GM19397 (cell line): ENCODE measurements around the gene TMCC3.
A peak's percentile ranks its signal among the peaks of the same experiment; 100 is the strongest.
"Not testable (repeated sequence)": the region's sequence is repeated elsewhere in the genome, so short reads cannot be mapped to it uniquely, and the experiment has no call there.

ENCODE experiments used
- ATAC-seq: cut with Tn5 transposase; IDR thresholded peaks from one replicate; pipeline ENCODE4 v1.9.1; 2021; ENCODE audit warnings: mild to moderate bottlenecking, moderate library complexity; ENCODE audit not compliant: unreplicated experiment

The TMCC3 gene

DNA sequence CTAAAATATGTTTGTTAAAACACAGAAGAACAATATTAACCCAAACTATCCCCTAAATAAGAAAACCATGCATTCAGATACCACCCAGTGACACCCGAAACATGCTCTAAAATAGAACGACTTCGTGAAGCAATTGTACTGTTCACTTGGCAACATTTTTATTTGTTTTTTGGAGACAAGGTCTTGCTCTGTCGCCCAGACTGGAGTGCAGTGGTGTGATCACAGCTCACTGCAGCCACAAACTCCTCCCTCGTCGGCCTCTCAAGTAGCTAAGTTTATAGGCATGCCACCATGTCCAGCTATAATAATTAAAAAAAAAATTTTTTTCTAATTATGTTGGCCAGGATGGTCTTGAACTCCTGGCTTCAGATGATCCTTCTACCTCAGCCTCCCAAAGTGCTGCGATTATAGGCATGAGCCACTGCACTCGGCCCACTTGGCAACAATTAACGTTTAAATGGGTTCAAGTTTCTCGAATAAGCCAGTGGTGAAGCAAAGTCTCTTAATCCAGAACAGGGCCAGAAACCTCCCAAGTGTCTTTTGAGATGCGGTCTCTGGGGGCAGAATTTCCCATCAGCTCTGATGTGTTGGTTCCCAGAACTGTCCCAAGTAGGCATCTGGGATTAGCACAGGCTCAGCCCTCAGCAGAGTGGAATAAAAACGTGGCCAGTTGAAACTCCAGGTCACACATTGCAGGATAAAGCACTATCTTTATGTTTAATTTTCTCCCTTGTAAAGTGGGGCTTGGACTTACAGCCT, 74.5 kb downstream of the TMCC3 start:
- no peak for ATAC-seq

DNA sequence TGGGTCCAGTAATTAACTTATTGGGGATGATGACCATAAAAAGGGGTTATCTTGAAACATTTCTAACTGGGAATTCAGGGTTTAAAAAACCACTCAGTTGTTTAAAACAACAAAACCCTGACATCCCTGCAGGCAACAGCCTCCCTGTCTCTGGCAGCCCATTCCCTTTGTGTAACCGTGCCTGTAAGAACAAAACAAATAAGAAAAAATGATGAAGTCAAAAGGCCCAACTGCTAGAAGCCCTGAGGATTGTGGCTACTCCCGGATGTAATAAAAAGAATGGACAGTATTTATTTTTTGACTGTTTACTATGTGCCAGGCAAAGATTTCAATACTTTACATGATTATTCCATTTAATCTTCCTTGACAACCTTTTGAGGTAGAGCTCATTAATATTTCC, 75.3 kb downstream of the TMCC3 start:
- no peak for ATAC-seq

DNA sequence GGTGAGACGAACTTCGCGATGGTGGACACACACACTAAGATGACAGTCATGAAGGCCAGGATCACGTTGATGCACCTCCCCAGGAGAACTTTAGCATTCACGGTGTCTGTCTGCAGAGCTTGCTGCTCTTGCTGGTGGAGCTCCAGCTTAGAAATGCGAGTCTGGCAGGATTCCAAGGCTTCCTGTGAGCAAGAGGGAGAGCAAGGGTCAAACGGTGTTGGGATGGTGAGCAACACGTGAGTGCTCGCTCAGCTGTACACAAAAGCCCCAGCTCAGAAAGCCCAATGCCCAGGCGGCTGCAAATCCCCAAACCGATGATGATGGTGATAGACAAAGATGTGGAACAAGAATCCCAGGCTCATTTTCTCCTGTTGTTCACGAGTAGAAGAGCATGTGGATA, 78.8 kb downstream of the TMCC3 start:
- no peak for ATAC-seq

DNA sequence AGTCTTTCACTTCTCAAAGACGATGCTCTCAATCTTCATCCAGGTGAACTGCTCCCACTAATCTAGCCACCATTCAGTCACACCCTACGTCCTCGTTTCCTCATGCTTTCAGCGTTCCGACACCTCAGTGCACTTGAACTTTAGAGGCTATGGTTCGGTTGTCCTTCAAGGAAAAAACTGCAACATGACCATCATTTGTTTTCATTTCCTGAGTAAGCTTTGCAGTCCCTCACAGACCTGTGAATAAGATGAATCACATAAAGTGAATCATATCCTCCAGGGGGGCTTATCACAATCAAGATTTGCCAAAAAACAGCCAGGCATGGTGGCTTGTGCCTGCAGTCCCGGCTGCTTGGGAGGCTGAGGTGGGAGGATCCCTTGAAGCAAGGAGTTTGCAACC, 80.2 kb downstream of the TMCC3 start:
- ATAC-seq: no peak

DNA sequence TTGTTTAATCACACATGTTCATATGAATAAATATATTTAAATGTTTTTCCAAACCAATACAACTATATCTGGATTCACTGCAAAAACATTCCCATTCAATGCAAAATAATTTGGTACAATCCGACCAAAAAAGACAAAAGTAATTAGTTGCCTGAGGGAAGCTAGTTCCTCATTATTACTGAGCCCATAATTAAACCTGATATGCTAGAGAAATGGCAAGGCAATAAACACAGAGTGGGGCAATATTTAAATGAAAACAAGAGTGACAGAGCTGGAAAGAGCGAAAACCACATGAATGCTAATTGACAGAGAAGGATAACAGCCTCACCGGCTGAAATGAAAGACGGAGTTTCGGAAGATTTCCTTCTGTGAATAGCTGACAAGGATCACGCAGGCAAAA, 82.6 kb downstream of the TMCC3 start:
- ATAC-seq: no peak

DNA sequence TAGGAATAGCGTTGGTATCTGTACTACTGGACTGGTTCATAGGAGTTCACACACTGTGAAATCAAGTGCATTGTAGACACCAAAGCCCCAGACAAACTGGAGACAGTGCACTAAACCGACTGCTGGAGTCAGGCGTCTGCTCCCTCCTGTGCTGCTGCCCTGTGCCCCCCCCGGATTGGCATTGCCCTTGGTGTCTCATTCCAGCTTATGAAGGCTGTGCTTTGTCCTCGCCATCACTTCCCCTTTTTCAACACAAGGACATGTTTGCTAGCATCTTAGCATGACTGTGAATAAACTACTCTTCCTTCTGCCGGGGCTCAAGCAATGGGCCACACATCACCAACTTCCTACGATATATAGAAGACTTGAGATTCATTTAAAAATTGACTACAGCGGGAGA, 84.0 kb downstream of the TMCC3 start:
- ATAC-seq: no peak

DNA sequence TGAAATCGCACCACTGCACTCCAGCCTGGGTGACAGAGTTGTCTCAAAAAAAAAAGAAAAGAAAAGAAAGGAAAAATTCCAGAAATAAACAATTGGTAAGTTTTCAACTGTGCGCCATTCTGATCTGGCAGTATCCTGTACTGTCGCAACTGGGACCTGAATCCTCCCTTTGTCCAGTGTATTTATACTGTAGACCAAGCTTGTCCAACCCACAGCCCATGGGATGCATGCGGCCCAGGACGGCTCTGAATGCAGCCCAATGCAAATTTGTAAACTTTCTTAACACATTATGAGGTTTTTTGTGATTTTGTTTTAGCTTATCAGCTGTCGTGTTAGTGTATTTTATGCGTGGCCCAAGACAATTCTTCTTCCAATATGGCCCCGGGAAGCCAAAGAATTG, 84.7 kb downstream of the TMCC3 start:
- ATAC-seq: no peak

DNA sequence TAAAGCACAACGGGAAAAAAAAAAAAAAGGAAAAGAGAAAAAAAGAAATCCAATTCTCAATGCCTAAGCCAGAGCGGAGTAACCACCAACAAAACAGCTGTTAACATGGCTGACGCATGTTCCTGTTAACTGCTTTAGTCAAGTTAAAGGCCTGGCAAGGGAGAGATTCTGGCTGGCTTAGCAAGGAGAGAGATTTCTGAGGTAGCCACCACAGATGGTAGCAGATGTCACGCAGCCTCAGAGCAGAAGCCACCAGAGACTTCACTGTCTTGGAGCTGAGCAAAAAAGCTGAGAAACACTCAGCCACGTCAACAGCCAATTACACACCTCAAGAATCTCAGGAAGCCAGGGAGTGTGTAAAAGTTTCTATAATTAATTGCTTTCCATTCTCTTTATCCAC, 87.1 kb downstream of the TMCC3 start:
- ATAC-seq: no peak

DNA sequence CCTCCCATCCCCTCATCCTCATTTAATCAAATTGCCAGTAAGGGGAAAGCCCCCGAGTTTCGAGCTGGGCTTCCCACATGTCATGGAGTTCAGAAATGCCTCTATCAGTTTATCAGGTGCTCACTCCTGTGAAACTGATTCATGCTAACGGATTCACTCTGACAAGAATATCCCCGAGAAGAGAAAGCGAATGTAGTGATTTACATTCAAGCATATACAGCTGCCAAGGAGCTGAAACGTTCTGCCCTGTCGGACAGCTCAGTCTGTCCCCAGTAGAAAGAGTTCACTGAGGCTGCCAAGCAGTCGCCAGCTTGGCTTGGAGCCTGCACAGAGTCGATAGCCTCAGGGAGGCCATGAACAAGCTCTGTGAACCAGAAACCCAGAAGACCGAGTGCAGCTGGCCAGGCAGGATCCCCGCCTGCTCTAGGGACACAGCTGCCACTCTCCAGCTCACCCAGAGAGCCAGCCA, 88.4 kb downstream of the TMCC3 start:
- peak; percentile 81 for ATAC-seq

DNA sequence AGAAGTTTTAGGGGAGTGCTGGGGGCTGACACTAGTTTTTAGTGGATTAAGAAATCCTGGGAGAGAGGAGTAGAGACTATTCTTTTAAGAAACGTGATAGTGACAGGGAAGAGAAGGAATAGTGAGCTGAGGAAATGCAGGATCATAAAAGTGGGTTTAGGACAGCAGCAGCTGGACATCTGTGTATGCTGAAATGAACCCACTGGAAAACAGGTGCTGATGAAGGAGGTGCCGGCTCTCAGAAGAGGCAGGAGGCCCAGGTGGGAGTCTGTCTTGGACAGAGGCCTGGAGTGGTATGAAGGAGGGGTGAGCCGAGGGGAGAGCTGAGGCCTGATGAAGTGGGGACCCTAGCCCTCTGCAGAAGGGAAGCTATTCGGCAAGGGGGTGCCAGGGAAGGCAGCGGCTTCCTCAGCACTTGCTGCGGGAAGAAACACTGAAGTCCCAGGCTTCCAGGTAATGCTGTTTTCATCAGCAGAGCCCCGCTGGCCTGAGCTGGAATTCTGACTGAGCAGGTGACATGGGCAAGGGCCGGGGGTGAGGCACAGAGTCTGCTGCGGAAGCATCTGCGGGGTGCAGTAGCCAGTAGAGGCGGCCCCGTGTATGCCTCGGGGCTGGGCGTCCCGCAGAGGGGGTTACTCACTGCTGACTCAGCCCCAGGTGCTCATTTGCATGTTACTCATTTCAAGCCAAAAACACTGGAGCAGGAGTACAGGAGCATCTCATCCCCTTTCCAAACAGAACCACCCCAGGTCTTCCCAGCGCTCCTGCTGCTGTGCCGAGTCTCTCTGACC, 89.7 kb downstream of the TMCC3 start:
- peak; percentile 55 for ATAC-seq

DNA sequence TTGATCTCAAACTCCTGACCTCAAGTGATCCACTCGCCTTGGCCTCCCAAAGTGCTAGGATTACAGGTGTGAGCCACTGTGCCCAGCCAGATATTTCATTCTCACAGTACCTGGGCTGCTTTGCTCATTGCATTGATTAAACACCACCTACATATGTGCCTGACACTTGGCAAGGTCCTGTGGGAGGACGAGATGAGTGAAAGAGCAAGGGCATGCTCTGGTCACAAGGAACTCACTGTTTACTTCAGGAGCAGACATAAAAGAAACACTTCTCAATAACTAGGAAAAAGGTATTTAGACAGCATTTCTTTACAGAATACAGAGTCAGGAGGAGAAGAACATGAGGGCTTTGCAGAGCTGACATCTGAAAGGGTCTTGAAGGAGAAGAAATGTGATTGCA, 91.7 kb downstream of the TMCC3 start:
- ATAC-seq: no peak

DNA sequence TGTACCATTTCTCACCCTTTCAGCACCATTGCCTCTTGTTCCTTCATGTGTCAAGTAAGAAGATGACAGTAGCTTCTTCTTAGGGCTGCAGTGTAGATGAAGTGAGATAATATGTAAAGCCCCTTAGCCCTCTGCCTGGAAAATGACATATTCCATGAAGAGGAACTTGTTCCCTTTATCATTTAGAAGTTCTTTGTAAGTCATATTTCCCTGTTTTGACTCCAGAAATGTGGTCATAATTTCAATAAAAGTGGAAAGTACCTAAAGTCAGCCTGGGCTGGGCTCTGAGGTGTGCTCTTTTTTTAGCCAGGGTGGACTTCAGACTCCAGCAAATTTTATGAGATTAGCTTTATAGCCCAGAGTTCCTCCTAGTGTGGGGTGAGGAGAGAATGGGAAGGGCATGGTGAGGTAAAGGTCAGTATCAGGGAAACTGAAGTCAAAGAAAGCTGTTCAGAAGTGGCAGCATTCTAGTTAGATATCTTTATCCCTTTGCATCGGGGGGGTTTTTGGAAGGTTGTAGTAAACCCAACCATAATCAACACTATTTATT, 92.5 kb downstream of the TMCC3 start:
- ATAC-seq: no peak

DNA sequence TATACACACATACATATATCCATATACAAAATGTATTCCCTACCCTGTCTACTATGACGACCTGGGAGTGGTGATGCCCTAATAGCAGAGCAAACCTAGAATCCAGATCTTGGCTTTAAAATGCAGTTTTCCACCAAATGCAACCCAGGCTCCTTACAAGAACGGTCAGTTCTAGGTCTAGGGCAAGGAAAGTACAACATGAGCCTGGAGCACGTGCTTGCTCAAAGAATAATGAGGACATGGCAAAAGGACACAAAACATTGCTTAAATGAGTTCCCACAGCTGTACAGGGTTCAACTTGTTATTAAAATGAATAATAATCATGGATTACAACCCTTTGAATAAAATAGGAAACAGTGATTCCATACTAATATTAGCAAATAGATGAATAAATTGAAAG, 94.7 kb downstream of the TMCC3 start:
- no peak for ATAC-seq

DNA sequence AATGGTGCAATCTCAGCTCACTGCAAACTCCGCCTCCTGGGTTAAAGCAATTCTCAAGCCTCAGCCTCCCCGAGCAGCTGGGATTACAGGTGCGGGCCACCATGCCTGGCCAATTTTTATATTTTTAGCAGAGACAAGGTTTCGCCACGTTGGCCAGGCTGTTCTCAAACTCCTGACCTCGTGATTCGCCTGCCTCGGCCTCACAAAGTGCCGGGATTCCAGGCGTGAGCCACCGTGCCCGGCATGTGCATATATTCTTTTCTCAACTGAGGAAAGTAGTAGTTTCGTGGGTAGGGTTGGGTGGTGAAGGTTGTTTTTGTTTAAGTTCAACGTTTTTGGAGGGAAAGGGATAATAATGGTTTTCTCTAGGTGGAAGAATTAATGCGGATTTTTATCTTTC, 96.5 kb downstream of the TMCC3 start:
- ATAC-seq: no peak

DNA sequence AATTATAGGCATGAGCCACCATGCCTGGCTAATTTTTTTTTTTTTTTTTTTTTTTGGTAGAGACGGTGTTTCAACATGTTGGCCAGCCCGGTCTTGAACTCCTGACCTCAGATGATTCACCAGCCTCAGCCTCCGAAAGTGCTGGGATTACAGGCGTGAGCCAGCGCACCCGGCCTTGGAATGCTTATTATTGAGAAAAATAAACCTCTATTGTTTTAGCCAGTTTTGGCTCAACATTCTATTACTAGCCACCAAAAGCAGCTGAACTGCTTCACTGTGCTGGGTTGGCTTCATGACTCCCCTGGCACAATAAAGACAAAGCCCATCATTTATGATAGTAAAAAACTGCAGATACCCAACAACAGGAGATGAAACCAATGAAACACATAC, 97.2 kb downstream of the TMCC3 start:
- ATAC-seq: no peak

DNA sequence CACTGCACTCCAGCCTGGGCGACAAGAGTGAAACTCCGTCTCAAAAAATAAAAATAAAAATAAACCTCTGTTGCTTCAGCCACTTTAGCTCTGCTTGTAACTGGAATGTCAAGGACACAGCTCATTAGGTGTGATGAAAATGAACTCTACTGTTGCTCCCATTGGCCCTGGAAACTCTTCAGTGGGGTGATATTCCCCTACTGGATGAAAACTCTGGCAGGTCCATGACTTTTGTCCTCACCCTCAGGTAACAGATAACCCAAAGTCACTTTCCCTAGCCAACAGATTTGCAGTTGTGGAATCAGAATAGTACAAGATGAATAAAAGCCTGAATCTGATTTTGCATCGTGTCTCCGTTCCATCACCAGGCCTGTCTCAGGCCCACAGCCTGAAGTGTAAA, 98.5 kb downstream of the TMCC3 start:
- no peak for ATAC-seq

DNA sequence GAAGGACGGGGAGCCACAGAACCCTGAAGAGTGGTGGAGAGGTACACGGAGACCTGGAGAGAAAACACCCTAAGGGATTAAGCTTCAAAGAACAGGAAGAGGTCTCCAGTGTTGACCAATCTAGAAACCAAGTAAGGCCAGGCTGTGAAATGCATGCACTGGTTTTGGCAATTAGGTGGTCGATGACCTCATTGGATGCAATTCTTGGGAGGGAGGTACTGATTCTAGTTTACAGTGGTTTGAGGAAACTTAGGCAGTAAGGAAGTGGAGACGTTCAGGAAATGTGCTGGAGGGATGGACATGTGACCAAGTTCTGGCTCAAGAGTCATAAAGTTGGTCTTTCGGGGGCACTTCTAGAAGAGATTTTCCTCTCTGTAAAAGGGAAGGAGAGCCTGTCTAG, 99.4 kb downstream of the TMCC3 start:
- no peak for ATAC-seq

DNA sequence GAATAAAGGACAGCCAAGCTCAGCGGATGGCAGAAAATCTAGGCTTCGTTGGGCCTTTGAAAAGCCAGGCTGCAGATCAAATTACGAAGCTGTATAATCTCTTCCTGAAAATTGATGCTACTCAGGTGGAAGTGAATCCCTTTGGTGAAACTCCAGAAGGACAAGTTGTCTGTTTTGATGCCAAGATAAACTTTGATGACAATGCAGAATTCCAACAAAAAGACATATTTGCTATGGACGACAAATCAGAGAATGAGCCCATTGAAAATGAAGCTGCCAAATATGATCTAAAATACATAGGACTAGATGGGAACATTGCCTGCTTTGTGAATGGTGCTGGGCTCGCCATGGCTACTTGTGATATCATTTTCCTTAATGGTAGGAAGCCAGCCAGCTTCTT, 101.5 kb downstream of the TMCC3 start:
- ATAC-seq: not testable (repeated sequence)

DNA sequence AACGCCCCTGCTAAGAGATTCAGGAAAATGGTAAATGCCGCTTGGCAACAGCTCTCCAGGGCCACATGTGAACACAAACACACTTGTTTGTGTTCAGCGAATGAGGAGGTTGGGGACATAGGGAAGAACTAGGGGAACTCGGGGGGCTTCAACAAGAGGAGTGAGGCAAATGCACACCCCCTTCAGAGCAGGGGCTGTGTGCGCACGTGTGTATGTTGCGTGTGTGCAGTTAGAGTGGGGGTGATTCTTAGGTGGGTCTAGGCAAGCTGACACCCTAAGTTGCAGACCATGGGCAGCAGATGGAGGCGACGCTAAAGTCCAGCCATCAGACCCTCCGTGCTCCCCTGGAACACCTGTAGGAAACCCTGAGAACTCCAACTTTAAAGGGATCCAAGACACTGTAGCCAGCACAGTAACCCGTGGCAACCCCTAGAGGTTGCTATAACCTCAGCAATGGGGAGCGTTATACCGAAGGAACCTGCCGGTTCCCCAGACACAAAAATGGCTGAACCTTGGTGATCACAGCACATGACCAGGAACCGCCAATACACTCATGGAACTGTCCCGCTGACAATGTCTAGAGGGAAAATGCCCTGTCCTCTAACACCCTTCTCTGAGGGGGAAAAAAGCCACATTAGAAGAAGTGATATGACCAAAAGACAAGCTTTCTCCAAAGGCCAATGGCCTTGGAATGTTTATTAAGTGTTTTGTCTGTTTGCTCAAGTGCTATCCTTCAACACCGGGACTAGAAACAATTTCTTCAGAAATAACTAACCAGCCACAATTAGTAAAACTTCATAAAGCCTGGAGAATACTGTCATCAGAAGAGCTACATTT, 104.2 kb downstream of the TMCC3 start:
- ATAC-seq: no peak

DNA sequence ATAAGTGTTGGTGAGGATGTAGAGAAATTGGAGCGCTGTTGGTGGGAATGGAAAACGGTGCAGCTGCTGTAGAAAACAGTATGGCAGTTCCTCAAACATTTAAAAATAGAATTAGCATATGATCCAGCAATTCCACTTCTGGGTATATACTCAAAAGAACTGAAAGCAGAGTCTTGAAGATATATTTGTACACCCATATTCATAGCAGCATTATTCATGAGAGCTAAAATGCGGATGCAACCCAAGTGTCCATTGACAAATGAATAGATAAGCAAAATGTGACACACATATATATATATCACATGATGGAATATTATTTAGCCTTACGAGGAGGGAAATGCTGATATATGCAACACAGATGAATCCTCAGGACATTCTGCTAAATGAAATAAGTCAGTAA, 106.0 kb downstream of the TMCC3 start:
- ATAC-seq: no peak

DNA sequence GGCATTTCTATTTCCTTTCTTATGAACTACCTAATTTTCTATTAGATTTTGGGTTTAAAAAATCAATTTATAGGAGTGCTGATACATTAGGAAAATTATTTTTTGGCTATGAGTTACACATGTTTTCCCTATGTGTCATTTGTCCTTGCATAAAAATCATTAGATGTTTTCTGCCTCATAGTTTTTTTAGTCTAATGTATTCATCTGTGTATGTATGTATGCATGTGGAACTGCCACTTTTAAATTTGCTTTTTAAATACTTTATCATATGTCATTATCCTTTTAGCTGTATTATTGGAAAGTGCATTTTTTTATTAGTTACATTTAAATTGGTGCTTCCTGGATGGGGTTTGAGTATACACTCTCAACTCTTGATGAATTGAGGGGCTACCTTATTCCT, 112.0 kb downstream of the TMCC3 start:
- no peak for ATAC-seq
